ENCODE measurements around the gene PDIA4. TPM values are rescaled to one million over a fixed set of nuclear protein-coding genes. Genes with fewer than 3 reads are reported as not detected.

Gene PDIA4
- total and polyA plus RNA-seq, 2 of the 8 experiments (the other 6 are each of a cell fraction or from before 2014, with no cell fraction given): 119 to 303 TPM

- Histone ChIP-seq H2AK5ac (ENCODE audit: low read depth, low read length) (no peak overlapping the region), H3K4me1 (replicated peaks in 1 of 4; ENCODE audit: control insufficient read depth in 3 of 4, insufficient read depth in 4 of 4, low read length in 3 of 4) (peaks cover 0 to 4% (median 3%) of the 10 kb centered on the region in 4 experiments; a peak in 3 of 7 replicates), H3K23me2 (ENCODE audit: low read depth, low read length) (no peaks in the 10 kb centered on the region), H3K9ac (replicated peaks in 1 of 4; ENCODE audit: extremely low read depth in 1 of 4, low read depth in 3 of 4, low read length in 3 of 4) (no peak overlapping the region), H4K20me1 (replicated peaks in 1 of 2; ENCODE audit: control insufficient read depth in 1 of 2, insufficient read depth in 2 of 2, low read length in 2 of 2) (no peaks in the 10 kb centered on the region), H4K91ac (replicated peaks; ENCODE audit: insufficient read length, low read length) (no peak overlapping the region), H3K9me3 (ENCODE audit: insufficient read depth in 2 of 2, low read depth in 1 of 2, low read length in 1 of 2) (no peaks in the 10 kb centered on the region), H3K4me2 (ENCODE audit: insufficient read depth in 1 of 2, low read depth in 2 of 2, low read length in 2 of 2) (no peak overlapping the region), H3K27ac (ENCODE audit: low read depth, low read length) (no peak overlapping the region), H4K5ac (ENCODE audit: insufficient read length, low read depth, low read length) (no peak overlapping the region), H3K14ac (ENCODE audit: insufficient read length) (no peak overlapping the region), H3K27me3 (replicated peaks in 1 of 4; ENCODE audit: control insufficient read depth in 3 of 4, extremely low read depth in 1 of 4, insufficient read depth in 3 of 4, low read length in 3 of 4) (no peaks in the 10 kb centered on the region), H2AFZ (ENCODE audit: low read length) (no peak overlapping the region), H3K18ac (ENCODE audit: extremely low read depth, low read length) (no peak overlapping the region), H3K4ac (replicated peaks; ENCODE audit: insufficient read length, low read depth, low read length) (no peak overlapping the region), H2BK15ac (ENCODE audit: low read length) (no peak overlapping the region), H3K56ac (replicated peaks; ENCODE audit: insufficient read length, low read depth, low read length) (no peak overlapping the region), H4K8ac (ENCODE audit: extremely low read depth, insufficient read depth, low read length) (no peak overlapping the region), H3K36me3 (ENCODE audit: control insufficient read depth in 2 of 4, insufficient read depth in 4 of 4, low read length in 3 of 4) (no peaks in the 10 kb centered on the region), H2BK5ac (ENCODE audit: low read depth, low read length) (no peak overlapping the region), H3K4me3 (ENCODE audit: extremely low read depth in 1 of 4, insufficient read depth in 2 of 4, low read depth in 3 of 4, low read length in 4 of 4) (no peak overlapping the region), H2BK12ac (ENCODE audit: low read depth, low read length) (no peak overlapping the region), H3K79me1 (ENCODE audit: low read depth, low read length) (no peaks in the 10 kb centered on the region), H2BK120ac (replicated peaks; ENCODE audit: low read depth, low read length) (no peak overlapping the region), H2BK20ac (ENCODE audit: low read length) (no peak overlapping the region), H3K79me2 (ENCODE audit: control insufficient read depth in 1 of 2, insufficient read depth in 2 of 2, low read length in 2 of 2) (no peaks in the 10 kb centered on the region), H3K23ac (ENCODE audit: insufficient read length) (no peak overlapping the region)
- FAIRE-seq: no peak
- CTCF ChIA-PET (ENCODE audit: partially characterized antibody): interaction anchor here (1.1 kb wide), 1 partner anchor 103 kb away, joined by 3 read pairs; no protein-coding TSS in a partner anchor
- POLR2A ChIA-PET (ENCODE audit: partially characterized antibody): no interaction called here
- DNase-seq (ENCODE audit: low read depth in 1 of 2, low spot score in 2 of 2): no peak
- WGBS, 2 experiments (ENCODE audit: extremely low coverage in 1 of 2, insufficient coverage in 1 of 2, insufficient read length in 1 of 2, insufficient replicate concordance in 2 of 2, low coverage in 1 of 2, low lambda C conversion rate in 2 of 2, missing lambda C conversion rate in 1 of 2): 89% methylated on average over 3 of the region's 3 CpGs; no CpG with 5 or more reads in 1 of the 2 experiments
- TF ChIP-seq JUND (IDR thresholded peaks at IDR 0.05; ENCODE audit: low read length): no peak
- TF ChIP-seq RAD21 (IDR thresholded peaks at IDR 0.05 in 1 of 2, conservative IDR thresholded peaks at IDR 0.05 in 1 of 2; ENCODE audit: low read depth in 2 of 2, low read length in 2 of 2): no peak
- TF ChIP-seq NRF1 (IDR thresholded peaks at IDR 0.05; ENCODE audit: low read depth, low read length): no peak
- TF ChIP-seq GABPA (IDR thresholded peaks at IDR 0.05; ENCODE audit: borderline replicate concordance, insufficient read depth, low read length): no peak
- TF ChIP-seq JUN (IDR thresholded peaks at IDR 0.05; ENCODE audit: low read depth, low read length): no peak
- no peak for TF ChIP-seq FOSL1 (IDR thresholded peaks at IDR 0.05; ENCODE audit: insufficient read depth, low read depth, low read length)
- TF ChIP-seq TEAD4 (IDR thresholded peaks at IDR 0.05; ENCODE audit: low read depth, low read length): no peak
- TF ChIP-seq SUZ12 (IDR thresholded peaks at IDR 0.05; ENCODE audit: low read length): no peak
- no peak for TF ChIP-seq CREB1 (IDR thresholded peaks at IDR 0.05)
- no peak for TF ChIP-seq NANOG (IDR thresholded peaks at IDR 0.05; ENCODE audit: insufficient read depth, low read depth, low read length, poor library complexity, severe bottlenecking)
Measured at GRCh38 chr7:148959726-148960125, 68.6 kb downstream of the PDIA4 start.
